Body of pancreas (tissue), 4 donors: ENCODE data around the gene TSGA10IP. TPM values are rescaled to one million over a fixed set of nuclear protein-coding genes. Genes with fewer than 3 reads are reported as not detected.

Experiments
- ATAC-seq: fragments of 150-250 bp; one replicate; pipeline ENCODE4 v1.9.1; 2016
- DNase-seq, 4 donors: peaks; one replicate each; pipeline ENCODE4 v3.0.0-alpha.2; 2019
- H3K27ac ChIP-seq, 4 donors: fragments of 200-600 bp; sonication (generic); 1 replicate in 3 of 4; 2 replicates in 1 of 4; pipeline versions ENCODE4 v1.5.1 to v1.6.1; 2016 to 2019; ENCODE audit warnings: mild to moderate bottlenecking in 1 of 4, mixed read lengths in 1 of 4, moderate library complexity in 1 of 4
- H3K27me3 ChIP-seq, 2 donors: fragments of 200-600 bp; sonication (generic); one replicate each; pipeline ENCODE4 v1.6.0; 2016; ENCODE audit warnings: mild to moderate bottlenecking in 1 of 2
- H3K36me3 ChIP-seq, 2 donors: fragments of 200-600 bp; sonication (generic); replicated peaks in 1 of 2; 2 replicates each; pipeline ENCODE4 v1.5.1; 2016; ENCODE audit warnings: low read depth in 2 of 2; ENCODE audit not compliant: insufficient read depth in 1 of 2
- H3K4me1 ChIP-seq: fragments of 200-600 bp; sonication (generic); one replicate; pipeline ENCODE4 v1.6.0; 2016
- H3K4me3 ChIP-seq, 2 donors: fragments of 200-600 bp; sonication (generic); 1 replicate in 1 of 2; 2 replicates in 1 of 2; pipeline ENCODE4 v1.5.1; 2016 to 2019
- H3K9me3 ChIP-seq, 3 donors: fragments of 200-600 bp; sonication (generic); 1 replicate in 2 of 3; 2 replicates in 1 of 3; pipeline ENCODE4 v1.5.1; 2016
- CTCF ChIP-seq, 7 experiments: fragments of 450-650 bp in 4 of 7; fragments of 200-600 bp in 3 of 7; sonication (generic) in 3 of 7; IDR thresholded peaks; one replicate each; pipeline ENCODE4 v1.5.1; 2016 to 2019; ENCODE audit warnings: antibody characterized with exemption in 7 of 7
- POLR2A ChIP-seq, 3 donors: fragments of 450-650 bp; IDR thresholded peaks; one replicate each; pipeline ENCODE4 v1.6.1; 2016; ENCODE audit warnings: antibody characterized with exemption in 3 of 3, mild to moderate bottlenecking in 2 of 3
- WGBS, 2 donors: methylation state at CpG; one replicate each; pipeline ENCODE4 v1.1.5; 2017; 5-methylcytosine and 5-hydroxymethylcytosine counted together
- intact Hi-C: fragments of 100-400 bp; cut with DNase I; formaldehyde crosslinking; loops from one replicate; pipeline ENCODE4 v1.15.1; 2023
- total RNA-seq, 2 donors: library from RNA; depleted of rRNA; stranded (reverse); fragments of >200 nt; gene quantifications; one replicate each; pipeline ENCODE4 v1.1.0, GENCODE V29; 2016

Gene TSGA10IP
- total RNA-seq = not detected

GRCh38 chr11:65945430-65945911 lies at the start of gene TSGA10IP:
Gene TSGA10IP, plus strand, starts transcription at chr11:65945480. Its CDS starts 196 bp downstream, at chr11:65945676.
- H3K4me1 ChIP-seq = no peaks in the 10 kb centered on the region
- no peak for DNase-seq
- no peaks in the 10 kb centered on the region for H3K9me3 ChIP-seq
- H3K27ac ChIP-seq = no peak within 1 kb of the TSS
- WGBS, 2 donors = 64 to 70% methylated on average over 3 to 13 of the region's 13 CpGs
- TF ChIP-seq CTCF (IDR thresholded peaks at IDR 0.05) (no peak), POLR2A (IDR thresholded peaks at IDR 0.05) (no peak)
- no peaks in the 10 kb centered on the region for H3K36me3 ChIP-seq
- H3K27me3 ChIP-seq = no peaks in the 10 kb centered on the region
- no peak within 1 kb of the TSS for H3K4me3 ChIP-seq
- no peak for ATAC-seq
- intact Hi-C loops = no loop called here

GRCh38 chr11:65895482-65895981 lies 49.7 kb upstream of the TSGA10IP start:
- Histone ChIP-seq H3K36me3 (no peaks in the 10 kb centered on the region), H3K4me1 (peaks cover 32% of the 10 kb centered on the region), H3K9me3 (no peaks in the 10 kb centered on the region), H3K27me3 (peaks cover 0 to 11% of the 10 kb centered on the region in 2 donors), H3K27ac (no peak overlapping the region), H3K4me3 (no peak overlapping the region)
- ATAC-seq (no peak), DNase-seq (no peak)
- intact Hi-C loops = no loop called here
- WGBS, 2 donors = 82 to 86% methylated on average over 5 of the region's 5 CpGs
- TF ChIP-seq CTCF (IDR thresholded peaks at IDR 0.05) = no peak
- no peak for TF ChIP-seq POLR2A (IDR thresholded peaks at IDR 0.05)

GRCh38 chr11:65896034-65896999 lies 49.0 kb upstream of the TSGA10IP start:
- no peak overlapping the region for H3K4me3 ChIP-seq
- no peaks in the 10 kb centered on the region for H3K36me3 ChIP-seq
- intact Hi-C loops = no loop called here
- peaks cover 24% of the 10 kb centered on the region for H3K4me1 ChIP-seq
- H3K9me3 ChIP-seq = no peaks in the 10 kb centered on the region
- no peak for ATAC-seq
- 82 to 87% methylated on average over 10 to 14 of the region's 14 CpGs for WGBS, 2 donors
- no peak for DNase-seq
- no peak overlapping the region for H3K27ac ChIP-seq
- no peak for TF ChIP-seq POLR2A (IDR thresholded peaks at IDR 0.05)
- no peak for TF ChIP-seq CTCF (IDR thresholded peaks at IDR 0.05)
- peaks cover 0 to 11% of the 10 kb centered on the region in 2 donors for H3K27me3 ChIP-seq

GRCh38 chr11:65897020-65897471 lies 48.2 kb upstream of the TSGA10IP start:
- TF ChIP-seq CTCF (IDR thresholded peaks at IDR 0.05) (no peak), POLR2A (IDR thresholded peaks at IDR 0.05) (no peak)
- H3K27ac ChIP-seq = no peak overlapping the region
- H3K9me3 ChIP-seq = no peaks in the 10 kb centered on the region
- ATAC-seq = no peak
- intact Hi-C loops = no loop called here
- 87 to 88% methylated on average over 4 of the region's 4 CpGs for WGBS, 2 donors
- no peak overlapping the region for H3K4me3 ChIP-seq
- H3K36me3 ChIP-seq = no peaks in the 10 kb centered on the region
- peaks cover 0 to 11% of the 10 kb centered on the region in 2 donors for H3K27me3 ChIP-seq
- DNase-seq = no peak
- H3K4me1 ChIP-seq = peaks cover 17% of the 10 kb centered on the region
